ENCODE measurements around the gene PCDH18.

GRCh38 chr4:137471895-137472294, 60.4 kb downstream of the PCDH18 start:
- TF ChIP-seq, protein P1, sequence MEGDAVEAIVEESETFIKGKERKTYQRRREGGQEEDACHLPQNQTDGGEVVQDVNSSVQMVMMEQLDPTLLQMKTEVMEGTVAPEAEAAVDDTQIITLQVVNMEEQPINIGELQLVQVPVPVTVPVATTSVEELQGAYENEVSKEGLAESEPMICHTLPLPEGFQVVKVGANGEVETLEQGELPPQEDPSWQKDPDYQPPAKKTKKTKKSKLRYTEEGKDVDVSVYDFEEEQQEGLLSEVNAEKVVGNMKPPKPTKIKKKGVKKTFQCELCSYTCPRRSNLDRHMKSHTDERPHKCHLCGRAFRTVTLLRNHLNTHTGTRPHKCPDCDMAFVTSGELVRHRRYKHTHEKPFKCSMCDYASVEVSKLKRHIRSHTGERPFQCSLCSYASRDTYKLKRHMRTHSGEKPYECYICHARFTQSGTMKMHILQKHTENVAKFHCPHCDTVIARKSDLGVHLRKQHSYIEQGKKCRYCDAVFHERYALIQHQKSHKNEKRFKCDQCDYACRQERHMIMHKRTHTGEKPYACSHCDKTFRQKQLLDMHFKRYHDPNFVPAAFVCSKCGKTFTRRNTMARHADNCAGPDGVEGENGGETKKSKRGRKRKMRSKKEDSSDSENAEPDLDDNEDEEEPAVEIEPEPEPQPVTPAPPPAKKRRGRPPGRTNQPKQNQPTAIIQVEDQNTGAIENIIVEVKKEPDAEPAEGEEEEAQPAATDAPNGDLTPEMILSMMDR (conservative IDR thresholded peaks at IDR 0.05; ENCODE audit: low read length), result no peak
- no peak for TF ChIP-seq EZH2phosphoT487 (IDR thresholded peaks at IDR 0.05; ENCODE audit: borderline replicate concordance)

Measured in Loucy (cell line).